Ovary (tissue), 3 donors: Measurements from ENCODE around the gene RAB31.

ENCODE experiments used
- POLR2A ChIP-seq: fragments of 450-650 bp; IDR thresholded peaks from one replicate; pipeline ENCODE4 v1.6.1; 2017; ENCODE audit warnings: antibody characterized with exemption, mild to moderate bottlenecking, moderate library complexity
- TF ChIP-seq, protein P1 (sequence below), 3 donors: fragments of 450-650 bp in 2 of 3; fragments of 200-600 bp in 1 of 3; IDR thresholded peaks; one replicate each; pipeline versions ENCODE4 v1.5.1 to v1.8.0; 2016 to 2022; ENCODE audit warnings: antibody characterized with exemption in 3 of 3, mild to moderate bottlenecking in 1 of 3
- donor health status: DM: no; HTN: no; CAD: no.

DNA sequence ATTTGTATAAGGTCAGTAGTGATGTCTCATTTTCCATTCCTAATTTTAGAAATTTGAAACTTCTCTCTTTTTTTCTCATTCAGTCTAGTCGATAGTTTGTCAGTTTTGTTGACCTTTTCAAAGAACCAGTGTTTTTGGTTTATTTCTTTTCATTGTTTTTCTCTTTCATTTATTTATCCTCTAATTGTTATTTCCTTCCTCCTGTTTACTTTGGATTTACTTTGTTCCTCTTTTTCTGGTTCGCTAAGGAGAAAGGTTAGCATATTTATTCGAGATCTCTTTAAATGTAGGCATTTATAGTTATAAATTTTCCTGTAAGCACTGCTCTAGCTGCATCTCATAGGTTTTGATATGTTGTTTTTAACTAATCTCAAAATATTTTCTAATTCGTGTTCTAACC is 112.6 kb downstream of the RAB31 start:
- TF ChIP-seq, protein P1, sequence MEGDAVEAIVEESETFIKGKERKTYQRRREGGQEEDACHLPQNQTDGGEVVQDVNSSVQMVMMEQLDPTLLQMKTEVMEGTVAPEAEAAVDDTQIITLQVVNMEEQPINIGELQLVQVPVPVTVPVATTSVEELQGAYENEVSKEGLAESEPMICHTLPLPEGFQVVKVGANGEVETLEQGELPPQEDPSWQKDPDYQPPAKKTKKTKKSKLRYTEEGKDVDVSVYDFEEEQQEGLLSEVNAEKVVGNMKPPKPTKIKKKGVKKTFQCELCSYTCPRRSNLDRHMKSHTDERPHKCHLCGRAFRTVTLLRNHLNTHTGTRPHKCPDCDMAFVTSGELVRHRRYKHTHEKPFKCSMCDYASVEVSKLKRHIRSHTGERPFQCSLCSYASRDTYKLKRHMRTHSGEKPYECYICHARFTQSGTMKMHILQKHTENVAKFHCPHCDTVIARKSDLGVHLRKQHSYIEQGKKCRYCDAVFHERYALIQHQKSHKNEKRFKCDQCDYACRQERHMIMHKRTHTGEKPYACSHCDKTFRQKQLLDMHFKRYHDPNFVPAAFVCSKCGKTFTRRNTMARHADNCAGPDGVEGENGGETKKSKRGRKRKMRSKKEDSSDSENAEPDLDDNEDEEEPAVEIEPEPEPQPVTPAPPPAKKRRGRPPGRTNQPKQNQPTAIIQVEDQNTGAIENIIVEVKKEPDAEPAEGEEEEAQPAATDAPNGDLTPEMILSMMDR (IDR thresholded peaks at IDR 0.05): no peak
- no peak for TF ChIP-seq POLR2A
